ENCODE measurements around the gene NRAS. TPM values are rescaled to one million over a fixed set of nuclear protein-coding genes. Genes with fewer than 3 reads are reported as not detected.

The NRAS gene
- polyA plus RNA-seq, 1 of the 3 experiments (the other 2 are of a cell fraction): 15.9 TPM

DNA sequence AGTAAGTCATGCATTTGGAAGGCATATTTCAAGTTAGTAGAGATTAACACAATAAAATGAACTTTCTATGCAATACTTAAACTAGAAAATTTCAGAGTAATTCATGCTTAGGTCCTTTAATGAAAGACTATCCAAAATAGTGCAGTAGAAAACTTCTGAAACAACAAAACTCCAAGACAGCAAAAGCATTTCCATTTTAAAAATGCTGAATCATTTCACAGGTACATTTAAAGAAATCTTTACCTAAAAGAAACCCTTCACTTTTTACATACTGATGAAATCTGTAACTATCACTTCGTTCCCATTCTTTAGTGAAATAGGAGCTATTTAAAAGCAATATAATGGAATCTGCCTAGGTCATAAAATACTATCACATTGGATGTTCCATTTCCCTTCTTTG is 23.8 kb upstream of the NRAS start (continued):
- TF ChIP-seq, protein P1, sequence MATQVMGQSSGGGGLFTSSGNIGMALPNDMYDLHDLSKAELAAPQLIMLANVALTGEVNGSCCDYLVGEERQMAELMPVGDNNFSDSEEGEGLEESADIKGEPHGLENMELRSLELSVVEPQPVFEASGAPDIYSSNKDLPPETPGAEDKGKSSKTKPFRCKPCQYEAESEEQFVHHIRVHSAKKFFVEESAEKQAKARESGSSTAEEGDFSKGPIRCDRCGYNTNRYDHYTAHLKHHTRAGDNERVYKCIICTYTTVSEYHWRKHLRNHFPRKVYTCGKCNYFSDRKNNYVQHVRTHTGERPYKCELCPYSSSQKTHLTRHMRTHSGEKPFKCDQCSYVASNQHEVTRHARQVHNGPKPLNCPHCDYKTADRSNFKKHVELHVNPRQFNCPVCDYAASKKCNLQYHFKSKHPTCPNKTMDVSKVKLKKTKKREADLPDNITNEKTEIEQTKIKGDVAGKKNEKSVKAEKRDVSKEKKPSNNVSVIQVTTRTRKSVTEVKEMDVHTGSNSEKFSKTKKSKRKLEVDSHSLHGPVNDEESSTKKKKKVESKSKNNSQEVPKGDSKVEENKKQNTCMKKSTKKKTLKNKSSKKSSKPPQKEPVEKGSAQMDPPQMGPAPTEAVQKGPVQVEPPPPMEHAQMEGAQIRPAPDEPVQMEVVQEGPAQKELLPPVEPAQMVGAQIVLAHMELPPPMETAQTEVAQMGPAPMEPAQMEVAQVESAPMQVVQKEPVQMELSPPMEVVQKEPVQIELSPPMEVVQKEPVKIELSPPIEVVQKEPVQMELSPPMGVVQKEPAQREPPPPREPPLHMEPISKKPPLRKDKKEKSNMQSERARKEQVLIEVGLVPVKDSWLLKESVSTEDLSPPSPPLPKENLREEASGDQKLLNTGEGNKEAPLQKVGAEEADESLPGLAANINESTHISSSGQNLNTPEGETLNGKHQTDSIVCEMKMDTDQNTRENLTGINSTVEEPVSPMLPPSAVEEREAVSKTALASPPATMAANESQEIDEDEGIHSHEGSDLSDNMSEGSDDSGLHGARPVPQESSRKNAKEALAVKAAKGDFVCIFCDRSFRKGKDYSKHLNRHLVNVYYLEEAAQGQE (IDR thresholded peaks at IDR 0.05; ENCODE audit: low read depth, low read length): no peak

DNA sequence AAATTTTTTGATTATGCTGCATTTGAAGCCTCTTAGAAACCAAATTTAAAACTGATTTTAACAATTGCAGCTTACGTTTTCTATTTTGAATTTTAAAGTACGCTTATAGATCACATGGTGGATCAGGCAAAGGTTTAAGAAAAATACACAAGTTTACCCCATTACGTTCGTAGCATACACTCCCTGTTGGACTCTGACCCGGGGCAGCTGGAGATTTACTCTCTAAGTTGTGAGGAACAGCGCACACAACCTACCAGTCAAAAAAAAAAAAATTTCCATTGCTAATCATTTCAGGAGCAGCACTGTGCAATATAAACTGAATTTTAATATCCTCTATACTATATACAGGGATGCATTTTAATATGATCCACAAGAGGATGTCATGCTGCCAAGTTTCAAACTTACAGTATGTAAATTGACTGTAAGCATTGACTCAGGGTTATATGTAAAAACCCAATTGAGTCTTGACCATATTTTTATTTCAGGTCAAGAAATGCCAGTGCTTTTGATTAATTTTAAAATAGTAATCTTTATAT is 20.8 kb upstream of the NRAS start:
- TF ChIP-seq YY1 (IDR thresholded peaks at IDR 0.05; ENCODE audit: low read depth) (no peak), CHD2 (IDR thresholded peaks at IDR 0.05; ENCODE audit: low read length, partially characterized antibody) (no peak), TCF12 (IDR thresholded peaks at IDR 0.05) (no peak), GABPA (IDR thresholded peaks at IDR 0.05; ENCODE audit: low read depth) (no peak), MXI1 (IDR thresholded peaks at IDR 0.05; ENCODE audit: low read depth, low read length) (no peak), GATA2 (CRISPR knock-in tag; IDR thresholded peaks at IDR 0.05) (no peak), SMC3 (IDR thresholded peaks at IDR 0.05; ENCODE audit: low read depth, low read length) (no peak), POLR2AphosphoS5 (IDR thresholded peaks at IDR 0.05; ENCODE audit: low read depth, low read length) (no peak), SIN3A (IDR thresholded peaks at IDR 0.05; ENCODE audit: borderline replicate concordance, low read depth, low read length) (no peak), FOXJ3 (CRISPR knock-in tag; IDR thresholded peaks at IDR 0.05) (no peak)
- TF ChIP-seq, protein P2, sequence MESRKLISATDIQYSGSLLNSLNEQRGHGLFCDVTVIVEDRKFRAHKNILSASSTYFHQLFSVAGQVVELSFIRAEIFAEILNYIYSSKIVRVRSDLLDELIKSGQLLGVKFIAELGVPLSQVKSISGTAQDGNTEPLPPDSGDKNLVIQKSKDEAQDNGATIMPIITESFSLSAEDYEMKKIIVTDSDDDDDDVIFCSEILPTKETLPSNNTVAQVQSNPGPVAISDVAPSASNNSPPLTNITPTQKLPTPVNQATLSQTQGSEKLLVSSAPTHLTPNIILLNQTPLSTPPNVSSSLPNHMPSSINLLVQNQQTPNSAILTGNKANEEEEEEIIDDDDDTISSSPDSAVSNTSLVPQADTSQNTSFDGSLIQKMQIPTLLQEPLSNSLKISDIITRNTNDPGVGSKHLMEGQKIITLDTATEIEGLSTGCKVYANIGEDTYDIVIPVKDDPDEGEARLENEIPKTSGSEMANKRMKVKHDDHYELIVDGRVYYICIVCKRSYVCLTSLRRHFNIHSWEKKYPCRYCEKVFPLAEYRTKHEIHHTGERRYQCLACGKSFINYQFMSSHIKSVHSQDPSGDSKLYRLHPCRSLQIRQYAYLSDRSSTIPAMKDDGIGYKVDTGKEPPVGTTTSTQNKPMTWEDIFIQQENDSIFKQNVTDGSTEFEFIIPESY (IDR thresholded peaks at IDR 0.05; ENCODE audit: borderline replicate concordance, low read depth): no peak
- TF ChIP-seq, protein P3, sequence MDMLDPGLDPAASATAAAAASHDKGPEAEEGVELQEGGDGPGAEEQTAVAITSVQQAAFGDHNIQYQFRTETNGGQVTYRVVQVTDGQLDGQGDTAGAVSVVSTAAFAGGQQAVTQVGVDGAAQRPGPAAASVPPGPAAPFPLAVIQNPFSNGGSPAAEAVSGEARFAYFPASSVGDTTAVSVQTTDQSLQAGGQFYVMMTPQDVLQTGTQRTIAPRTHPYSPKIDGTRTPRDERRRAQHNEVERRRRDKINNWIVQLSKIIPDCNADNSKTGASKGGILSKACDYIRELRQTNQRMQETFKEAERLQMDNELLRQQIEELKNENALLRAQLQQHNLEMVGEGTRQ (IDR thresholded peaks at IDR 0.05; ENCODE audit: borderline replicate concordance, low read depth, low read length): no peak
- TF ChIP-seq, protein P4, sequence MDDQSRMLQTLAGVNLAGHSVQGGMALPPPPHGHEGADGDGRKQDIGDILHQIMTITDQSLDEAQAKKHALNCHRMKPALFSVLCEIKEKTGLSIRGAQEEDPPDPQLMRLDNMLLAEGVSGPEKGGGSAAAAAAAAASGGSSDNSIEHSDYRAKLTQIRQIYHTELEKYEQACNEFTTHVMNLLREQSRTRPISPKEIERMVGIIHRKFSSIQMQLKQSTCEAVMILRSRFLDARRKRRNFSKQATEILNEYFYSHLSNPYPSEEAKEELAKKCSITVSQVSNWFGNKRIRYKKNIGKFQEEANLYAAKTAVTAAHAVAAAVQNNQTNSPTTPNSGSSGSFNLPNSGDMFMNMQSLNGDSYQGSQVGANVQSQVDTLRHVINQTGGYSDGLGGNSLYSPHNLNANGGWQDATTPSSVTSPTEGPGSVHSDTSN (IDR thresholded peaks at IDR 0.05): no peak
- TF ChIP-seq, protein P5, sequence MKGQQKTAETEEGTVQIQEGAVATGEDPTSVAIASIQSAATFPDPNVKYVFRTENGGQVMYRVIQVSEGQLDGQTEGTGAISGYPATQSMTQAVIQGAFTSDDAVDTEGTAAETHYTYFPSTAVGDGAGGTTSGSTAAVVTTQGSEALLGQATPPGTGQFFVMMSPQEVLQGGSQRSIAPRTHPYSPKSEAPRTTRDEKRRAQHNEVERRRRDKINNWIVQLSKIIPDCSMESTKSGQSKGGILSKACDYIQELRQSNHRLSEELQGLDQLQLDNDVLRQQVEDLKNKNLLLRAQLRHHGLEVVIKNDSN (IDR thresholded peaks at IDR 0.05; ENCODE audit: borderline replicate concordance, low read depth): no peak
- TF ChIP-seq, protein P6, sequence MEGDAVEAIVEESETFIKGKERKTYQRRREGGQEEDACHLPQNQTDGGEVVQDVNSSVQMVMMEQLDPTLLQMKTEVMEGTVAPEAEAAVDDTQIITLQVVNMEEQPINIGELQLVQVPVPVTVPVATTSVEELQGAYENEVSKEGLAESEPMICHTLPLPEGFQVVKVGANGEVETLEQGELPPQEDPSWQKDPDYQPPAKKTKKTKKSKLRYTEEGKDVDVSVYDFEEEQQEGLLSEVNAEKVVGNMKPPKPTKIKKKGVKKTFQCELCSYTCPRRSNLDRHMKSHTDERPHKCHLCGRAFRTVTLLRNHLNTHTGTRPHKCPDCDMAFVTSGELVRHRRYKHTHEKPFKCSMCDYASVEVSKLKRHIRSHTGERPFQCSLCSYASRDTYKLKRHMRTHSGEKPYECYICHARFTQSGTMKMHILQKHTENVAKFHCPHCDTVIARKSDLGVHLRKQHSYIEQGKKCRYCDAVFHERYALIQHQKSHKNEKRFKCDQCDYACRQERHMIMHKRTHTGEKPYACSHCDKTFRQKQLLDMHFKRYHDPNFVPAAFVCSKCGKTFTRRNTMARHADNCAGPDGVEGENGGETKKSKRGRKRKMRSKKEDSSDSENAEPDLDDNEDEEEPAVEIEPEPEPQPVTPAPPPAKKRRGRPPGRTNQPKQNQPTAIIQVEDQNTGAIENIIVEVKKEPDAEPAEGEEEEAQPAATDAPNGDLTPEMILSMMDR (IDR thresholded peaks at IDR 0.05): no peak
- TF ChIP-seq, protein P1 (IDR thresholded peaks at IDR 0.05; ENCODE audit: low read depth, low read length): no peak
- peaks cover 92% of the 10 kb centered on the region for H3K79me2 ChIP-seq (ENCODE audit: insufficient read depth)
- no peak overlapping the region for H2AFZ ChIP-seq (ENCODE audit: low read depth)
- H3K4me1 ChIP-seq (ENCODE audit: control insufficient read depth in 1 of 2, insufficient read depth in 2 of 2, low read depth in 1 of 2, low read length in 1 of 2): no peaks in the 10 kb centered on the region
- WGBS (ENCODE audit: low lambda C conversion rate): 96% methylated on average over 6 of the region's 6 CpGs
- H3K4me3 ChIP-seq (ENCODE audit: low read depth in 2 of 2, low read length in 1 of 2): no peak overlapping the region
- H4K20me1 ChIP-seq (ENCODE audit: insufficient read depth): peaks cover 44% of the 10 kb centered on the region
- ChIA-PET POLR2A (no interaction called here), CTCF (interaction anchor here (1.2 to 1.7 kb wide), 2 partner anchors 14 to 42 kb away, joined by 3 to 5 read pairs; partner anchors contain the start of gene AMPD1)
- H3F3A ChIP-seq (replicated peaks; ENCODE audit: insufficient read depth): peaks cover 4% of the 10 kb centered on the region
- no peak for DNase-seq
- no peak overlapping the region for H3K4me2 ChIP-seq
- H3K36me3 ChIP-seq (replicated peaks in 1 of 2; ENCODE audit: control insufficient read depth in 1 of 2, insufficient read depth in 2 of 2, low read length in 1 of 2): peaks cover 85% of the 10 kb centered on the region in 2 experiments
- no peak overlapping the region for H3K27ac ChIP-seq (ENCODE audit: low read depth in 2 of 2, low read length in 1 of 2)
- no peaks in the 10 kb centered on the region for H3K27me3 ChIP-seq (ENCODE audit: insufficient read depth)
- H3K9me2 ChIP-seq: no peaks in the 10 kb centered on the region
- no peak overlapping the region for H3K9ac ChIP-seq
- H3K9me3 ChIP-seq: no peaks in the 10 kb centered on the region

Data from SK-N-SH (cell line).